ENCODE results near the gene RYR2. TPM values are rescaled to one million over a fixed set of nuclear protein-coding genes. Genes with fewer than 3 reads are reported as not detected.

The RYR2 gene
- total RNA-seq (2021; fragmentation: NEBNext Ultra II Directional; extraction: Animal tissue kit (Norgen Biotek cat#: 25700)), result under 1 TPM in 2 of 6 experiments, not detected in 4; 0.05 to 0.17 TPM
- long read RNA-seq, result 0 reads

GRCh38 chr1:237041795-237042525, at the start of gene RYR2:
Gene RYR2 (plus strand): TSS chr1:237042184. CDS start chr1:237042522, 338 bp downstream.
- H3K4me3 Mint-ChIP-seq, result no peak within 1 kb of the TSS
- TF ChIP-seq, protein P1, sequence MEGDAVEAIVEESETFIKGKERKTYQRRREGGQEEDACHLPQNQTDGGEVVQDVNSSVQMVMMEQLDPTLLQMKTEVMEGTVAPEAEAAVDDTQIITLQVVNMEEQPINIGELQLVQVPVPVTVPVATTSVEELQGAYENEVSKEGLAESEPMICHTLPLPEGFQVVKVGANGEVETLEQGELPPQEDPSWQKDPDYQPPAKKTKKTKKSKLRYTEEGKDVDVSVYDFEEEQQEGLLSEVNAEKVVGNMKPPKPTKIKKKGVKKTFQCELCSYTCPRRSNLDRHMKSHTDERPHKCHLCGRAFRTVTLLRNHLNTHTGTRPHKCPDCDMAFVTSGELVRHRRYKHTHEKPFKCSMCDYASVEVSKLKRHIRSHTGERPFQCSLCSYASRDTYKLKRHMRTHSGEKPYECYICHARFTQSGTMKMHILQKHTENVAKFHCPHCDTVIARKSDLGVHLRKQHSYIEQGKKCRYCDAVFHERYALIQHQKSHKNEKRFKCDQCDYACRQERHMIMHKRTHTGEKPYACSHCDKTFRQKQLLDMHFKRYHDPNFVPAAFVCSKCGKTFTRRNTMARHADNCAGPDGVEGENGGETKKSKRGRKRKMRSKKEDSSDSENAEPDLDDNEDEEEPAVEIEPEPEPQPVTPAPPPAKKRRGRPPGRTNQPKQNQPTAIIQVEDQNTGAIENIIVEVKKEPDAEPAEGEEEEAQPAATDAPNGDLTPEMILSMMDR (IDR thresholded peaks at IDR 0.05), result no peak
- peaks cover 7% of the 10 kb centered on the region for H3K36me3 Mint-ChIP-seq (ENCODE audit: low read depth)
- DNase-seq, result no peak
- H3K27ac Mint-ChIP-seq, result no peak within 1 kb of the TSS
- peaks cover 24% of the 10 kb centered on the region for H3K9me3 Mint-ChIP-seq
- no peaks in the 10 kb centered on the region for H3K4me1 Mint-ChIP-seq (ENCODE audit: low read depth)
- H3K27me3 Mint-ChIP-seq (ENCODE audit: insufficient read depth), result no peaks in the 10 kb centered on the region; the same call in 1 of the 2 replicates

DNA sequence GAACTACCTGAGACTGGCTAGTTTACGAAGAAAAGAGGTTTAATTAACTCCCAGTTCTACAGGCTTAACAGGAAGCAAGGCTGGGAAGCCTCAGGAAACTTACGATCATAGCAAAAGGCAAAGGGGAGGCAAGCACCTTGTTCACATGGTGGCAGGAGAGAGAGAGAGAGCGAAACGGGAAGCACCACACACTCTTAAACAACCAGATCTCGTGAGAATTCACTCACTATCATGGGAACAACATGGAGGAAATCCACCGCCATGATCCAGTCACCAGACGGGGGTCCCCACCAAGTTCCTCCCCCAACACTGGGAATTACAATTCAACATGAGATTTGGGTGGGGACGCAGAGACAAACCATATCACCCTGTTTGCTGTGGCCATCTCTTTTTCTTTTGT, 49.5 kb upstream of the RYR2 start:
- H3K27ac Mint-ChIP-seq, result no peak overlapping the region
- TF ChIP-seq, protein P1 (IDR thresholded peaks at IDR 0.05), result no peak
- no peaks in the 10 kb centered on the region for H3K4me1 Mint-ChIP-seq (ENCODE audit: low read depth)
- no peaks in the 10 kb centered on the region; the same call in 1 of the 2 replicates for H3K27me3 Mint-ChIP-seq (ENCODE audit: insufficient read depth)
- H3K36me3 Mint-ChIP-seq (ENCODE audit: low read depth), result no peaks in the 10 kb centered on the region
- DNase-seq, result no peak
- H3K4me3 Mint-ChIP-seq, result no peak overlapping the region
- H3K9me3 Mint-ChIP-seq, result peaks cover 80% of the 10 kb centered on the region

- Mint-ChIP-seq H3K9me3 (peaks cover 69% of the 10 kb centered on the region), H3K27me3 (ENCODE audit: insufficient read depth) (no peaks in the 10 kb centered on the region; the same call in 1 of the 2 replicates), H3K4me3 (no peak overlapping the region), H3K36me3 (ENCODE audit: low read depth) (no peaks in the 10 kb centered on the region), H3K4me1 (ENCODE audit: low read depth) (no peaks in the 10 kb centered on the region), H3K27ac (no peak overlapping the region)
- TF ChIP-seq, protein P1 (IDR thresholded peaks at IDR 0.05), result no peak
- DNase-seq, result no peak
These were observed 47.5 kb upstream of the RYR2 start for GRCh38 chr1:236994450-236994849.

GRCh38 chr1:236997361-236997760, 44.6 kb upstream of the RYR2 start:
- H3K4me3 Mint-ChIP-seq, result no peak overlapping the region
- H3K4me1 Mint-ChIP-seq (ENCODE audit: low read depth), result no peaks in the 10 kb centered on the region
- peaks cover 62% of the 10 kb centered on the region for H3K9me3 Mint-ChIP-seq
- TF ChIP-seq, protein P1 (IDR thresholded peaks at IDR 0.05), result no peak
- H3K27ac Mint-ChIP-seq, result no peak overlapping the region
- no peaks in the 10 kb centered on the region; the same call in 1 of the 2 replicates for H3K27me3 Mint-ChIP-seq (ENCODE audit: insufficient read depth)
- H3K36me3 Mint-ChIP-seq (ENCODE audit: low read depth), result no peaks in the 10 kb centered on the region
- no peak for DNase-seq

- Mint-ChIP-seq H3K4me3 (no peak overlapping the region), H3K27ac (no peak overlapping the region), H3K36me3 (ENCODE audit: low read depth) (no peaks in the 10 kb centered on the region), H3K9me3 (peaks cover 60% of the 10 kb centered on the region), H3K27me3 (ENCODE audit: insufficient read depth) (no peaks in the 10 kb centered on the region; the same call in 1 of the 2 replicates), H3K4me1 (ENCODE audit: low read depth) (no peaks in the 10 kb centered on the region)
- TF ChIP-seq, protein P1 (IDR thresholded peaks at IDR 0.05), result no peak
- DNase-seq, result no peak
These were observed 44.1 kb upstream of the RYR2 start for GRCh38 chr1:236997882-236998281.
